HepG2 (cell line): ENCODE data around the gene AGAP1. TPM values are rescaled to one million over a fixed set of nuclear protein-coding genes. Genes with fewer than 3 reads are reported as not detected.

Source experiments
- ARNT2 ChIP-seq: sonication (generic); formaldehyde crosslinking; IDR thresholded peaks from 2 replicates; pipeline ENCODE4 v1.8.0; 2022; ENCODE audit warnings: mild to moderate bottlenecking, low read depth, missing genetic modification reagents, moderate library complexity
- ATF7-NPFF ChIP-seq: sonication (generic); formaldehyde crosslinking; IDR thresholded peaks from 2 replicates; pipeline ENCODE4 v1.8.1; 2023; ENCODE audit warnings: mild to moderate bottlenecking, low read depth, missing genetic modification reagents, moderate library complexity
- CSRNP1 ChIP-seq: sonication (generic); formaldehyde crosslinking; IDR thresholded peaks from 2 replicates; pipeline ENCODE4 v1.8.1; 2023; ENCODE audit warnings: mild to moderate bottlenecking, missing genetic modification reagents
- DNMT3B ChIP-seq: conservative IDR thresholded peaks from 2 replicates; pipeline ENCODE4 v1.6.1; 2016; ENCODE audit warnings: missing biosample characterization, control low read depth
- DR1 ChIP-seq: sonication (generic); formaldehyde crosslinking; IDR thresholded peaks from 2 replicates; pipeline ENCODE4 v1.8.0; 2021; ENCODE audit warnings: mild to moderate bottlenecking, missing genetic modification reagents, inconsistent platforms
- FOXM1 ChIP-seq: sonication (generic); formaldehyde crosslinking; IDR thresholded peaks from 2 replicates; pipeline ENCODE4 v1.5.0; 2020; ENCODE audit warnings: missing genetic modification reagents
- MBD4 ChIP-seq: IDR thresholded peaks from 2 replicates; pipeline ENCODE4 v1.6.1; 2012; ENCODE audit warnings: low read length, inconsistent platforms, borderline replicate concordance
- PBX3 ChIP-seq: sonication (generic); formaldehyde crosslinking; IDR thresholded peaks from 2 replicates; pipeline ENCODE4 v1.8.1; 2023; ENCODE audit warnings: missing genetic modification reagents, inconsistent platforms, borderline replicate concordance
- RAD51 ChIP-seq: fragments of 450-650 bp; IDR thresholded peaks from 2 replicates; pipeline ENCODE4 v1.6.1; 2016; ENCODE audit warnings: borderline replicate concordance
- RARA ChIP-seq: IDR thresholded peaks from 2 replicates; pipeline ENCODE4 v1.6.1; 2016; ENCODE audit warnings: missing genetic modification reagents, missing compliant biosample characterization
- TRIM22 ChIP-seq: fragments of 450-650 bp; IDR thresholded peaks from 2 replicates; pipeline ENCODE4 v1.6.1; 2017
- ZC3H4 ChIP-seq: sonication (generic); formaldehyde crosslinking; IDR thresholded peaks from 2 replicates; pipeline ENCODE4 v1.4.0; 2020; ENCODE audit warnings: missing genetic modification reagents, borderline replicate concordance
- ZHX1 ChIP-seq: sonication (generic); formaldehyde crosslinking; IDR thresholded peaks from 2 replicates; pipeline ENCODE4 v1.8.1; 2022; ENCODE audit warnings: low read depth, mild to moderate bottlenecking, missing genetic modification reagents
- ZNF3 ChIP-seq: IDR thresholded peaks from 2 replicates; pipeline ENCODE4 v1.7.0; 2017; ENCODE audit warnings: inconsistent platforms
- ZNF329 ChIP-seq: sonication (generic); formaldehyde crosslinking; IDR thresholded peaks from 2 replicates; pipeline ENCODE4 v1.9.0; 2021; ENCODE audit warnings: low read depth, mild to moderate bottlenecking, missing genetic modification reagents
- ZNF616 ChIP-seq: sonication (generic); formaldehyde crosslinking; IDR thresholded peaks from 2 replicates; pipeline ENCODE4 v1.5.0; 2020; ENCODE audit warnings: low read depth, mild to moderate bottlenecking, missing genetic modification reagents
- ZNF709 ChIP-seq: sonication (generic); formaldehyde crosslinking; IDR thresholded peaks from 2 replicates; pipeline ENCODE4 v1.5.0; 2020; ENCODE audit warnings: mild to moderate bottlenecking, missing genetic modification reagents
- ZSCAN21 ChIP-seq: sonication (generic); formaldehyde crosslinking; IDR thresholded peaks from 2 replicates; pipeline ENCODE4 v1.8.0; 2022; ENCODE audit warnings: mild to moderate bottlenecking, missing genetic modification reagents, moderate library complexity, borderline replicate concordance
- ZSCAN31 ChIP-seq: sonication (generic); formaldehyde crosslinking; IDR thresholded peaks from 2 replicates; pipeline ENCODE4 v1.5.0; 2020; ENCODE audit warnings: low read depth, mild to moderate bottlenecking, missing genetic modification reagents
- polyA plus RNA-seq, 8 experiments: library from polyadenylated mRNA; depleted of rRNA in 3 of 8; stranded (reverse) in 7 of 8; unstranded in 1 of 8; fragments of >200 nt; fragmentation: Illumina TruSeq in 4 of 8; extraction: Trizol in 4 of 8; gene quantifications; 2 replicates each; pipeline versions ENCODE4 v1.2.1 to v1.2.3, GENCODE V29; 2011 to 2016; ENCODE audit warnings: low read depth in 4 of 8, missing spikeins in 1 of 8, mixed read lengths in 1 of 8; ENCODE audit not compliant: insufficient read depth in 1 of 8
- total RNA-seq, 5 experiments: library from RNA; depleted of rRNA; stranded (reverse); fragments of >200 nt; fragmentation: Illumina TruSeq; extraction: Trizol; gene quantifications; 2 replicates each; pipeline ENCODE4 v1.2.3, GENCODE V29; 2016; ENCODE audit warnings: low read depth in 1 of 5

Gene AGAP1
- total and polyA plus RNA-seq, 2 of the 13 experiments (the other 11 are each of a cell fraction or from before 2014, with no cell fraction given), result 21.2 to 32.7 TPM

GRCh38 chr2:235494716-235495372 lies 1.0 kb downstream of the AGAP1 start (continued):
- TF ChIP-seq TRIM22 (no peak), ZNF709 (0 out of 2 replicates have a peak, but pooled peaks have one; percentile 15), ZC3H4 (CRISPR knock-in tag) (no peak), ATF7-NPFF (CRISPR knock-in tag) (peak; percentile 69), ARNT2 (CRISPR knock-in tag) (peak; percentile 83), FOXM1 (CRISPR knock-in tag) (peak; percentile 36; the same call in 1 of the 2 replicates), ZSCAN21 (CRISPR knock-in tag) (peak; percentile 71), RARA (CRISPR knock-in tag) (no peak), RAD51 (no peak), ZHX1 (CRISPR knock-in tag) (no peak), PBX3 (CRISPR knock-in tag) (0 out of 2 replicates have a peak, but pooled peaks have one; percentile 10), CSRNP1 (CRISPR knock-in tag) (peak; percentile 80), DR1 (0 out of 2 replicates have a peak, but pooled peaks have one; percentile 10), ZNF329 (0 out of 2 replicates have a peak, but pooled peaks have one; percentile 16), ZNF616 (CRISPR knock-in tag) (peak; percentile 72; the same call in 1 of the 2 replicates), ZSCAN31 (CRISPR knock-in tag) (0 out of 2 replicates have a peak, but pooled peaks have one; percentile 84), ZNF3 (CRISPR knock-in tag) (no peak), DNMT3B (CRISPR knock-in tag) (no peak), MBD4 (no peak)
